H9 (cell line): ENCODE data around the gene ZRANB3. TPM values are rescaled to one million over a fixed set of nuclear protein-coding genes. Genes with fewer than 3 reads are reported as not detected.

Experiments used
- DNase-seq: peaks from one replicate; pipeline ENCODE4 v3.0.0-alpha.2; 2017
- H2AFZ ChIP-seq: one replicate; pipeline ENCODE4 v1.6.1; 2013; ENCODE audit warnings: mild to moderate bottlenecking, low read length, control low read depth, moderate library complexity
- H2AK5ac ChIP-seq: 2 replicates; pipeline ENCODE4 v1.6.1; 2013; ENCODE audit warnings: low read length, control low read depth, mixed read lengths; ENCODE audit not compliant: insufficient read length
- H2BK120ac ChIP-seq: one replicate; pipeline ENCODE4 v1.6.1; 2013; ENCODE audit warnings: low read depth, mild to moderate bottlenecking, low read length, control low read depth, inconsistent platforms; ENCODE audit not compliant: poor library complexity, severe bottlenecking
- H2BK12ac ChIP-seq: 2 replicates; pipeline ENCODE4 v1.6.1; 2013; ENCODE audit warnings: low read length, control low read depth, mixed read lengths, low read depth; ENCODE audit not compliant: insufficient read length
- H2BK15ac ChIP-seq: 2 replicates; pipeline ENCODE4 v1.6.1; 2013; ENCODE audit warnings: low read depth, low read length, control low read depth
- H2BK20ac ChIP-seq: one replicate; pipeline ENCODE4 v1.6.1; 2013; ENCODE audit warnings: low read depth, mild to moderate bottlenecking, low read length, control low read depth, inconsistent platforms; ENCODE audit not compliant: poor library complexity, severe bottlenecking
- H2BK5ac ChIP-seq: 2 replicates; pipeline ENCODE4 v1.6.1; 2013; ENCODE audit warnings: low read length, control low read depth, mixed read lengths; ENCODE audit not compliant: insufficient read length
- H3K14ac ChIP-seq: 2 replicates; pipeline ENCODE4 v1.6.1; 2013; ENCODE audit warnings: low read length, control low read depth; ENCODE audit not compliant: insufficient read depth
- H3K18ac ChIP-seq: 2 replicates; pipeline ENCODE4 v1.6.1; 2013; ENCODE audit warnings: low read depth, mild to moderate bottlenecking, mixed read lengths, low read length, control low read depth; ENCODE audit not compliant: insufficient read length
- H3K23ac ChIP-seq: 2 replicates; pipeline ENCODE4 v1.6.1; 2013; ENCODE audit warnings: low read length, control low read depth, mixed read lengths, low read depth; ENCODE audit not compliant: insufficient read length
- H3K23me2 ChIP-seq: 2 replicates; pipeline ENCODE4 v1.6.1; 2013; ENCODE audit warnings: low read depth, mild to moderate bottlenecking, mixed read lengths, low read length, control low read depth; ENCODE audit not compliant: insufficient read length, poor library complexity, severe bottlenecking
- H3K27ac ChIP-seq: 2 replicates; pipeline ENCODE4 v1.5.1; 2013; ENCODE audit warnings: low read length, control low read depth, mixed read lengths, low read depth; ENCODE audit not compliant: insufficient read length
- H3K27me3 ChIP-seq: 2 replicates; pipeline ENCODE4 v1.6.1; 2013; ENCODE audit warnings: low read length, control low read depth, inconsistent platforms; ENCODE audit not compliant: insufficient read depth
- H3K4ac ChIP-seq: 2 replicates; pipeline ENCODE4 v1.6.1; 2013; ENCODE audit warnings: low read depth, mild to moderate bottlenecking, control low read depth, inconsistent platforms, low read length, moderate library complexity
- H3K4me1 ChIP-seq: 2 replicates; pipeline ENCODE4 v1.6.1; 2013; ENCODE audit warnings: low read length, control low read depth, inconsistent platforms; ENCODE audit not compliant: insufficient read depth
- H3K4me2 ChIP-seq: 2 replicates; pipeline ENCODE4 v1.6.1; 2013; ENCODE audit warnings: low read length, control low read depth, mixed read lengths; ENCODE audit not compliant: insufficient read length, insufficient read depth
- H3K56ac ChIP-seq: 2 replicates; pipeline ENCODE4 v1.6.1; 2013; ENCODE audit warnings: low read depth, mild to moderate bottlenecking, mixed read lengths, low read length, control low read depth; ENCODE audit not compliant: insufficient read length
- H3K79me1 ChIP-seq: 2 replicates; pipeline ENCODE4 v1.6.1; 2013; ENCODE audit warnings: low read depth, mild to moderate bottlenecking, moderate library complexity, low read length, control low read depth, inconsistent platforms; ENCODE audit not compliant: insufficient read depth, poor library complexity, severe bottlenecking
- H3K79me2 ChIP-seq: 2 replicates; pipeline ENCODE4 v1.6.1; 2013; ENCODE audit warnings: low read length, control low read depth, inconsistent platforms; ENCODE audit not compliant: insufficient read depth
- H3K9ac ChIP-seq: 2 replicates; pipeline ENCODE4 v1.6.1; 2013; ENCODE audit warnings: low read length, control low read depth, mixed read lengths; ENCODE audit not compliant: insufficient read length; ENCODE audit errors: extremely low read depth
- H3K9me3 ChIP-seq: one replicate; pipeline ENCODE4 v1.6.1; 2013; ENCODE audit warnings: low read depth, low read length, inconsistent platforms; ENCODE audit not compliant: control insufficient read depth
- H3T11ph ChIP-seq: one replicate; pipeline ENCODE4 v1.6.1; 2013; ENCODE audit warnings: mild to moderate bottlenecking, low read length, control low read depth, inconsistent platforms
- H4K20me1 ChIP-seq: one replicate; pipeline ENCODE4 v1.6.1; 2013; ENCODE audit not compliant: control insufficient read depth, insufficient read length, insufficient read depth
- H4K5ac ChIP-seq: 2 replicates; pipeline ENCODE4 v1.6.1; 2013; ENCODE audit warnings: low read depth, mild to moderate bottlenecking, mixed read lengths, low read length, control low read depth; ENCODE audit not compliant: insufficient read length
- H4K8ac ChIP-seq: replicated peaks from 2 replicates; pipeline ENCODE4 v1.6.1; 2013; ENCODE audit warnings: low read length, control low read depth, mixed read lengths, low read depth; ENCODE audit not compliant: insufficient read length
- H4K91ac ChIP-seq: 2 replicates; pipeline ENCODE4 v1.6.1; 2013; ENCODE audit warnings: low read depth, mild to moderate bottlenecking, moderate library complexity, mixed read lengths, low read length, control low read depth; ENCODE audit not compliant: insufficient read length
- H3K27ac Mint-ChIP-seq, 3 experiments: 2 replicates in 2 of 3; 3 replicates in 1 of 3; pipeline ENCODE4 v1.8.0; 2020 to 2021; ENCODE audit warnings: mixed read lengths in 3 of 3, mild to moderate bottlenecking in 1 of 3, moderate library complexity in 1 of 3
- H3K27me3 Mint-ChIP-seq: 2 replicates; pipeline ENCODE4 v1.8.0; 2021; ENCODE audit warnings: low read depth, mild to moderate bottlenecking, moderate library complexity, mixed read lengths
- H3K36me3 Mint-ChIP-seq, 3 experiments: 2 replicates in 2 of 3; 3 replicates in 1 of 3; pipeline ENCODE4 v1.8.0; 2020 to 2021; ENCODE audit warnings: low read depth in 3 of 3, mixed read lengths in 3 of 3; ENCODE audit not compliant: insufficient read depth in 1 of 3
- H3K4me1 Mint-ChIP-seq, 2 experiments: 2 replicates each; pipeline ENCODE4 v1.8.0; 2020; ENCODE audit warnings: mixed read lengths in 2 of 2
- H3K4me3 Mint-ChIP-seq, 2 experiments: 2 replicates in 1 of 2; 3 replicates in 1 of 2; pipeline ENCODE4 v1.8.0; 2020 to 2021; ENCODE audit warnings: mild to moderate bottlenecking in 2 of 2, mixed read lengths in 2 of 2, moderate library complexity in 1 of 2
- H3K9me3 Mint-ChIP-seq, 2 experiments: 2 replicates in 1 of 2; 3 replicates in 1 of 2; pipeline ENCODE4 v1.8.0; 2020; ENCODE audit warnings: mild to moderate bottlenecking in 2 of 2, mixed read lengths in 2 of 2, moderate library complexity in 1 of 2
- CTCF ChIP-seq: fragments of 200-600 bp; sonication (generic); conservative IDR thresholded peaks from 3 replicates; pipeline ENCODE4 v1.8.0; 2021; ENCODE audit warnings: antibody characterized with exemption, mild to moderate bottlenecking
- WGBS: extraction: QIAGEN DNeasy Blood & Tissue Kit; methylation state at CpG from one replicate; pipeline ENCODE4 v1.1.7; 2013; ENCODE audit warnings: missing lambda C conversion rate, low lambda C conversion rate, mixed read lengths; ENCODE audit not compliant: insufficient read length; ENCODE audit errors: extremely low coverage; 5-methylcytosine and 5-hydroxymethylcytosine counted together
- total RNA-seq: library from RNA; stranded (reverse); gene quantifications from 2 replicates; pipeline ENCODE4 v1.2.1, GENCODE V29; 2021

The ZRANB3 gene
- total RNA-seq, 1 experiment from 2014 or later, result 16.7 TPM

- no peaks in the 10 kb centered on the region for H3K4me1 ChIP-seq
- no peak overlapping the region for H2BK20ac ChIP-seq
- peaks cover 20 to 57% (median 42%) of the 10 kb centered on the region in 3 experiments for H3K36me3 Mint-ChIP-seq
- WGBS, result no CpG with 5 or more reads among the region's 4 CpGs
- no peak overlapping the region for H3K18ac ChIP-seq
- H2BK120ac ChIP-seq, result no peak overlapping the region
- H3K9me3 ChIP-seq, result no peaks in the 10 kb centered on the region
- no peaks in the 10 kb centered on the region for H3K23me2 ChIP-seq
- H3K4me1 Mint-ChIP-seq, result no peaks in the 10 kb centered on the region
- DNase-seq, result no peak
- H3K9me3 Mint-ChIP-seq, result no peaks in the 10 kb centered on the region
- no peak overlapping the region for H3K23ac ChIP-seq
- H4K91ac ChIP-seq, result no peak overlapping the region
- no peak overlapping the region for H2BK5ac ChIP-seq
- no peak overlapping the region for H3K27ac ChIP-seq
- H2BK12ac ChIP-seq, result no peak overlapping the region
- H4K5ac ChIP-seq, result no peak overlapping the region
- no peak overlapping the region for H2BK15ac ChIP-seq
- H3K27me3 Mint-ChIP-seq, result no peaks in the 10 kb centered on the region
- H3K27me3 ChIP-seq, result no peaks in the 10 kb centered on the region
- no peak overlapping the region for H3K4me2 ChIP-seq
- H3T11ph ChIP-seq, result no peak overlapping the region
- H2AK5ac ChIP-seq, result no peak overlapping the region
- no peak overlapping the region for H3K56ac ChIP-seq
- no peak overlapping the region for H3K9ac ChIP-seq
- TF ChIP-seq CTCF, result no peak
- H4K8ac ChIP-seq, result no peak overlapping the region
- no peak overlapping the region for H3K4ac ChIP-seq
- H3K14ac ChIP-seq, result no peak overlapping the region
- no peak overlapping the region for H3K4me3 Mint-ChIP-seq
- H3K79me2 ChIP-seq, result no peaks in the 10 kb centered on the region
- no peaks in the 10 kb centered on the region for H4K20me1 ChIP-seq
- H2AFZ ChIP-seq, result no peak overlapping the region
- H3K79me1 ChIP-seq, result no peaks in the 10 kb centered on the region
- H3K27ac Mint-ChIP-seq, result no peak overlapping the region
These were observed 368.2 kb downstream of the ZRANB3 start for GRCh38 chr2:135162786-135163185.
